Neuronal stem cell (in vitro differentiated cells): ENCODE measurements around the gene HDAC1.

ENCODE experiments used
- DNase-seq: peaks from one replicate; pipeline ENCODE4 v3.0.0-alpha.2; 2013; ENCODE audit warnings: low spot score
- H2AFZ ChIP-seq: one replicate; pipeline ENCODE4 v1.6.1; 2013; ENCODE audit warnings: mild to moderate bottlenecking, low read length, inconsistent platforms
- H2AK5ac ChIP-seq: 2 replicates; pipeline ENCODE4 v1.6.1; 2013; ENCODE audit warnings: low read depth, mild to moderate bottlenecking, inconsistent platforms, low read length, moderate library complexity, mixed read lengths
- H2BK120ac ChIP-seq: 2 replicates; pipeline ENCODE4 v1.6.1; 2013; ENCODE audit warnings: low read depth, mild to moderate bottlenecking, inconsistent platforms, low read length, moderate library complexity, mixed read lengths
- H2BK12ac ChIP-seq: one replicate; pipeline ENCODE4 v1.6.1; 2013; ENCODE audit warnings: low read length, inconsistent platforms
- H2BK15ac ChIP-seq: 2 replicates; pipeline ENCODE4 v1.6.1; 2013; ENCODE audit warnings: mild to moderate bottlenecking, low read length, inconsistent platforms, mixed read lengths
- H2BK5ac ChIP-seq: one replicate; pipeline ENCODE4 v1.6.1; 2013; ENCODE audit warnings: inconsistent platforms, mild to moderate bottlenecking, low read length, moderate library complexity
- H3K14ac ChIP-seq: one replicate; pipeline ENCODE4 v1.6.1; 2013; ENCODE audit warnings: low read length, inconsistent platforms
- H3K18ac ChIP-seq: 2 replicates; pipeline ENCODE4 v1.6.1; 2013; ENCODE audit warnings: low read length, inconsistent platforms
- H3K23ac ChIP-seq: 2 replicates; pipeline ENCODE4 v1.6.1; 2013; ENCODE audit warnings: low read depth, mild to moderate bottlenecking, mixed read lengths, low read length, inconsistent platforms; ENCODE audit not compliant: poor library complexity
- H3K27ac ChIP-seq: replicated peaks from 3 replicates; pipeline ENCODE4 v1.5.1; 2013; ENCODE audit warnings: low read length, inconsistent platforms
- H3K27me3 ChIP-seq, 3 experiments: 2 replicates each; pipeline ENCODE4 v1.6.1; 2013; ENCODE audit warnings: low read length in 3 of 3, mild to moderate bottlenecking in 2 of 3, inconsistent platforms in 1 of 3, low read depth in 1 of 3, mixed read lengths in 1 of 3, moderate library complexity in 1 of 3; ENCODE audit not compliant: control insufficient read depth in 3 of 3, insufficient read depth in 3 of 3
- H3K36me3 ChIP-seq, 2 donors: replicated peaks in 1 of 2; 2 replicates each; pipeline ENCODE4 v1.6.1; 2013; ENCODE audit warnings: low read length in 2 of 2; ENCODE audit not compliant: control insufficient read depth in 2 of 2, insufficient read depth in 2 of 2
- H3K4ac ChIP-seq: 2 replicates; pipeline ENCODE4 v1.6.1; 2013; ENCODE audit warnings: inconsistent platforms, mild to moderate bottlenecking, low read length, moderate library complexity
- H3K4me1 ChIP-seq, 2 donors: 1 replicate in 1 of 2; 2 replicates in 1 of 2; pipeline ENCODE4 v1.6.1; 2013; ENCODE audit warnings: low read length in 2 of 2, low read depth in 1 of 2; ENCODE audit not compliant: control insufficient read depth in 2 of 2, insufficient read depth in 1 of 2
- H3K4me2 ChIP-seq: one replicate; pipeline ENCODE4 v1.6.1; 2013; ENCODE audit warnings: mild to moderate bottlenecking, low read length, inconsistent platforms; ENCODE audit not compliant: insufficient read depth, poor library complexity, severe bottlenecking
- H3K4me3 ChIP-seq, 2 donors: 2 replicates each; pipeline ENCODE4 v1.5.1; 2013; ENCODE audit warnings: low read length in 2 of 2, mild to moderate bottlenecking in 2 of 2, inconsistent platforms in 1 of 2, moderate library complexity in 1 of 2
- H3K79me1 ChIP-seq: one replicate; pipeline ENCODE4 v1.6.1; 2013; ENCODE audit warnings: low read depth, mild to moderate bottlenecking, inconsistent platforms, low read length, moderate library complexity
- H3K9ac ChIP-seq: one replicate; pipeline ENCODE4 v1.6.1; 2013; ENCODE audit warnings: mild to moderate bottlenecking, low read depth, low read length, inconsistent platforms; ENCODE audit not compliant: poor library complexity
- H3K9me3 ChIP-seq, 2 donors: replicated peaks in 1 of 2; 2 replicates each; pipeline versions ENCODE3 to v1.6.1; 2013; ENCODE audit warnings: low read length in 2 of 2, mild to moderate bottlenecking in 2 of 2, inconsistent platforms in 1 of 2, low read depth in 1 of 2, mixed read lengths in 1 of 2, moderate library complexity in 1 of 2; ENCODE audit not compliant: control insufficient read depth in 2 of 2, insufficient read depth in 1 of 2
- H4K8ac ChIP-seq: one replicate; pipeline ENCODE4 v1.6.1; 2013; ENCODE audit warnings: low read depth, mild to moderate bottlenecking, inconsistent platforms, low read length, moderate library complexity
- H4K91ac ChIP-seq: one replicate; pipeline ENCODE4 v1.6.1; 2013; ENCODE audit warnings: low read length, low read depth, mild to moderate bottlenecking, inconsistent platforms; ENCODE audit not compliant: poor library complexity
- WGBS, 2 donors: extraction: QIAGEN DNeasy Blood & Tissue Kit; methylation state at CpG; one replicate each; pipeline ENCODE4 v1.1.7; 2013; ENCODE audit warnings: missing lambda C conversion rate in 2 of 2, mixed read lengths in 1 of 2; ENCODE audit not compliant: insufficient read length in 2 of 2, insufficient replicate concordance in 1 of 2; ENCODE audit errors: extremely low coverage in 2 of 2; 5-methylcytosine and 5-hydroxymethylcytosine counted together

The HDAC1 gene

DNA sequence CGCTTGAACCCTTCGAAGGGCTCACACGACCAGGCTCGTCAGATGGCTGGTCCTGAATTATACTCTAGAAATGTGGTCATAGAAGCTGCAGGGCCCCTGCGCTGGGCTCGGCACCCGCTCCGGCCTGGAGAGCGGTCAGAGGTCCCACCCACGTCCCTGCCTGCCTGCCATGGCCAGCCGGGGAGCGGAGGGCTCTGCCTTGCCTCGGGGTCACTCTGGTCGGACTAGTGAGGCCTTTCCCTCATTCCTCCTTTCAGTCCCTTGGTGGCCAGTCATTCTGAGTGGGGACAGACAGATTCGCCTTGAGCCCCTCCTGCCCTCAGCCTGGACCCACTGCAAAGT lies 44.7 kb downstream of the HDAC1 start:
- Histone ChIP-seq H3K9me3 (peaks cover 0 to under 1% of the 10 kb centered on the region in 2 donors), H3K36me3 (peaks cover 27 to 36% of the 10 kb centered on the region in 2 donors), H3K4me3 (peak overlapping the region; percentile 43 to 82), H3K27me3 (no peaks in the 10 kb centered on the region), H3K27ac (peak overlapping the region; percentile 9), H2BK120ac (no peak overlapping the region), H3K18ac (peak overlapping the region; percentile 66), H4K8ac (no peak overlapping the region), H4K91ac (no peak overlapping the region), H3K23ac (peak overlapping the region; percentile 95), H2BK12ac (no peak overlapping the region), H3K9ac (no peak overlapping the region), H3K4me1 (peaks cover 33 to 38% of the 10 kb centered on the region in 2 donors), H2AFZ (peak overlapping the region; percentile 87), H3K79me1 (peaks cover 2% of the 10 kb centered on the region), H2AK5ac (peak overlapping the region; percentile 73), H3K14ac (no peak overlapping the region), H3K4ac (no peak overlapping the region), H2BK15ac (peak overlapping the region; percentile 66), H3K4me2 (peak overlapping the region; percentile 70), H2BK5ac (no peak overlapping the region)
- DNase-seq: no peak
- no CpG with 5 or more reads among the region's 15 CpGs for WGBS, 2 donors

DNA sequence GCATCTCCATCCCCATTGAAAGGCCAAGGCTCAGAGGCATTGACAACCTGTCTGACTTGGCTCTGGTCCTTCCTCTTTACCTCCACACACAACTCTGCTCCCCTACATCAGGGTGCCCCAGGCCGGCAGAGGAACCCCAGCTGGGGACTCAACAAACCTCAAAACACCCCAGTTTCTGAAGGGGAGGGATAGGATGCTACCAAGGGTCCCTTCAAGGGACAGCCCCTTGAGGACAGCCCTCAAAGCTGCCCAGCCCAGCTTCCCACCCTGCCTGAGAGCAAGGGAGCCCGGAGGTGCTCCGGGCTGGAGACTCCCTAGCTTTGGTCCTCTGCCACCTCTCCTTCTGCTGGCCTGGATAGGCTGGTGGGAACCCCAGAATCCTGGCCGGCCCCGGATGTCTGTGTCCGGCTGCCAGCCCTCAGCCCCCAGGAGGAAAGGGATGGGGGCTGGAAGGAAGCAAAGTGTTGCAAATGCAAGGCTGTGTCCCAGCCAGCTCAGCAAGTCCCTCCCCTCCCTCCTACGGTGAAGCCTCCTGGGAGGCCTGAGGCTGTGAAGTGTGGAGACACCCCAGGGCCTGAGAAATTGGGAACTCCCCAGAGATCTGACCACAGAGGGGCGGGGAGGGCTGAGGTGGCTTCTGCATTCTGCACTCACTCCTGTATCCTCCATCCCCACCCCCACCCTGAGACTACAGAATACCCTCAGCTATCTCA lies 45.2 kb downstream of the HDAC1 start:
- Histone ChIP-seq H3K9me3 (no peaks in the 10 kb centered on the region), H4K8ac (no peak overlapping the region), H3K9ac (peak overlapping the region; percentile 57), H3K18ac (peak overlapping the region; percentile 1), H2BK120ac (no peak overlapping the region), H3K4me1 (peaks cover 33 to 38% of the 10 kb centered on the region in 2 donors), H3K23ac (no peak overlapping the region), H3K4me2 (no peak overlapping the region), H3K27me3 (no peaks in the 10 kb centered on the region), H3K79me1 (peaks cover 2% of the 10 kb centered on the region), H2AFZ (no peak overlapping the region), H2BK12ac (peak overlapping the region; percentile 69), H4K91ac (peak overlapping the region; percentile 58), H3K4ac (peak overlapping the region; percentile 13), H3K36me3 (peaks cover 23 to 30% of the 10 kb centered on the region in 2 donors), H3K27ac (no peak overlapping the region), H2AK5ac (peak overlapping the region; percentile 73), H2BK15ac (peak overlapping the region; percentile 33), H3K14ac (no peak overlapping the region), H3K4me3 (no peak overlapping the region), H2BK5ac (peak overlapping the region; percentile 79)
- DNase-seq: no peak
- no CpG with 5 or more reads among the region's 8 CpGs for WGBS, 2 donors

DNA sequence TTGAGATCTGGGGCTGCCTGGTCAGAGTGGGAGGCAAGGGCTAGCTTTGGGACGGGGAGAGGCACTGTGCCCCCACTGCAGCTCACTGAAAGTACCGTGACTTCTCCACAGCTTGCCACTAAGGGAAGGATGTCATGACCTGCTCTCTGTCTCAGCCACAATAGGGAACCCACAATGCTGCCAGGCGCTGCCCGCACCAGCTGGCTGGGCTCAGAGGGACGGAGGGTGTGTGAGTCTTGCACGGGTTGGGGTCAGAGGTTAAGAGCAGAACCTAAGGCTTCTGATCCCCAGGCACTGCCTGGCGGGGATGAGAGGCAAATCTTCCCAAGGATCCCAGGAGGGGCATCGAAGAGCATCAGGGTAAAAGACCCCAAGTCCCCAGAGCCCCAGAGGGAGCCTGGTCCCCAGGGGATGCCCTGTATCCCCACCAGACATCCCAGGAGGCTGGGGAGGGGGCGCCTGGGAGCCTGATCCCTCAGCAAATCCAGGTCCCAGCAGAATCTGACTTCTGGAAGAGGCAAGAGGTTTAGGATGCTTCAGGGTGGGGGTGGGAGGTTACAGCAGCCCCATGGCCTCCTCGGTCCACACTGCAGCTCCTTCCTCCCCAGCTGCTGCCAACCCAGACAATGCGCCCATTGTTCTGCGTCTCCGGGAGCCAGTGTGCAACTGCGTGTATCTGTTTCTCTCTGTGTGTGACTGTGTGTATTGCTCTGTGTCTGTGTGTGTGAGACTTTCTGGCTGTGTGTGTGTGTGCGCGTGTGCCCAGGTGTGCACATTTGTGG lies 46.2 kb downstream of the HDAC1 start:
- Histone ChIP-seq H3K18ac (peak overlapping the region; percentile 85), H3K4me1 (peaks cover 29 to 38% of the 10 kb centered on the region in 2 donors), H4K91ac (no peak overlapping the region), H3K4me3 (no peak overlapping the region), H3K27me3 (no peaks in the 10 kb centered on the region), H2BK15ac (peak overlapping the region; percentile 33), H3K23ac (no peak overlapping the region), H3K27ac (peak overlapping the region; percentile 35), H3K4me2 (peak overlapping the region; percentile 11), H4K8ac (no peak overlapping the region), H2BK12ac (no peak overlapping the region), H3K4ac (no peak overlapping the region), H2BK120ac (no peak overlapping the region), H2BK5ac (peak overlapping the region; percentile 79), H3K9ac (no peak overlapping the region), H2AFZ (peak overlapping the region; percentile 54), H2AK5ac (peak overlapping the region; percentile 73), H3K14ac (no peak overlapping the region), H3K36me3 (peaks cover 15 to 21% of the 10 kb centered on the region in 2 donors), H3K79me1 (peaks cover 2% of the 10 kb centered on the region), H3K9me3 (no peaks in the 10 kb centered on the region)
- DNase-seq: no peak
- no CpG with 5 or more reads among the region's 16 CpGs for WGBS, 2 donors

DNA sequence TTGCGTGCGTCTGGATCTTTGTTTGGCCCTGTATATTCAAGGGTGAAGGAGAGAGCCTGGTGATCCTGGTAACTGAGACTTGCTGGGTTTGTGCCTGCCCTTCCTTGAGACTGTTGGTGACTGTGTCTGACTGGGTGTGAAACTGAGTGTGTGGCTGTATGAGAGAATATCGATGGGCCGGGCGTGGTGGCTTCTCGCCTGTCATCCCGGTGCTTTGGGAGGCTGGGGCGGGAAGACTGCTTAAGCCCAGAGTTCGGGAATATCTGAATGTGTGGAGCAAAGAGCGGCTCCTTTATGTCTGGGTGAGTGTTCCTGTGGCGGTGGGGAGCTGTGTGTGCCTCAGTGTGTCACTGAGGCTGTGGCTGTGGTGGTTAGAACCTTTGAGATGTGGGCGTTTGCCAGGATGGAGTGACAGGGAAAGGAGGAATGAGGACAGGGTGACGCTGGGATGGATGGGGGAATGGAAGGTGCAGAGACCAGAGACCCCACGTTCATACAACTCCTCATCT lies 46.8 kb downstream of the HDAC1 start:
- peaks cover 9 to 14% of the 10 kb centered on the region in 2 donors for H3K36me3 ChIP-seq
- DNase-seq: no peak
- no peaks in the 10 kb centered on the region for H3K27me3 ChIP-seq
- no peak overlapping the region for H2BK12ac ChIP-seq
- H4K8ac ChIP-seq: no peak overlapping the region
- H2BK120ac ChIP-seq: peak overlapping the region; percentile 33
- peak overlapping the region; percentile 63 for H2BK15ac ChIP-seq
- peak overlapping the region; percentile 29 for H3K27ac ChIP-seq
- no peak overlapping the region for H3K14ac ChIP-seq
- peak overlapping the region; percentile 57 for H2AK5ac ChIP-seq
- H4K91ac ChIP-seq: no peak overlapping the region
- peaks cover 29 to 36% of the 10 kb centered on the region in 2 donors for H3K4me1 ChIP-seq
- H3K79me1 ChIP-seq: peaks cover 2% of the 10 kb centered on the region
- no CpG with 5 or more reads among the region's 14 CpGs for WGBS, 2 donors
- H3K4ac ChIP-seq: no peak overlapping the region
- H2BK5ac ChIP-seq: peak overlapping the region; percentile 7
- H3K4me2 ChIP-seq: no peak overlapping the region
- no peaks in the 10 kb centered on the region for H3K9me3 ChIP-seq
- peak overlapping the region; percentile 12 for H3K23ac ChIP-seq
- H3K9ac ChIP-seq: no peak overlapping the region
- peak overlapping the region; percentile 85 for H3K18ac ChIP-seq
- H2AFZ ChIP-seq: peak overlapping the region; percentile 54
- no peak overlapping the region for H3K4me3 ChIP-seq
